ENCODE measurements around the gene ACTR2.

ACTR2 gene

GRCh38 chr2:65300761-65301711 is 73.4 kb downstream of the ACTR2 start:
- TF ChIP-seq TCF12 (IDR thresholded peaks at IDR 0.05; ENCODE audit: low read depth) (no peak), EGR1 (IDR thresholded peaks at IDR 0.05) (no peak), TAF1 (IDR thresholded peaks at IDR 0.05; ENCODE audit: low read depth) (no peak), FOXM1 (IDR thresholded peaks at IDR 0.05; ENCODE audit: borderline replicate concordance, low read depth) (no peak), TEAD4 (IDR thresholded peaks at IDR 0.05) (no peak), RAD21 (IDR thresholded peaks at IDR 0.05; ENCODE audit: low read depth) (no peak), EP300 (IDR thresholded peaks at IDR 0.05; ENCODE audit: borderline replicate concordance) (no peak), CEBPB (IDR thresholded peaks at IDR 0.05) (no peak), ZBTB7A (IDR thresholded peaks at IDR 0.05; ENCODE audit: low read depth) (no peak), CREB1 (IDR thresholded peaks at IDR 0.05; ENCODE audit: low read depth) (no peak), YY1 (IDR thresholded peaks at IDR 0.05; ENCODE audit: low read depth) (no peak), MAX (IDR thresholded peaks at IDR 0.05) (no peak)
- TF ChIP-seq, protein P1, sequence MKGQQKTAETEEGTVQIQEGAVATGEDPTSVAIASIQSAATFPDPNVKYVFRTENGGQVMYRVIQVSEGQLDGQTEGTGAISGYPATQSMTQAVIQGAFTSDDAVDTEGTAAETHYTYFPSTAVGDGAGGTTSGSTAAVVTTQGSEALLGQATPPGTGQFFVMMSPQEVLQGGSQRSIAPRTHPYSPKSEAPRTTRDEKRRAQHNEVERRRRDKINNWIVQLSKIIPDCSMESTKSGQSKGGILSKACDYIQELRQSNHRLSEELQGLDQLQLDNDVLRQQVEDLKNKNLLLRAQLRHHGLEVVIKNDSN (IDR thresholded peaks at IDR 0.05), result no peak
- TF ChIP-seq, protein P2, sequence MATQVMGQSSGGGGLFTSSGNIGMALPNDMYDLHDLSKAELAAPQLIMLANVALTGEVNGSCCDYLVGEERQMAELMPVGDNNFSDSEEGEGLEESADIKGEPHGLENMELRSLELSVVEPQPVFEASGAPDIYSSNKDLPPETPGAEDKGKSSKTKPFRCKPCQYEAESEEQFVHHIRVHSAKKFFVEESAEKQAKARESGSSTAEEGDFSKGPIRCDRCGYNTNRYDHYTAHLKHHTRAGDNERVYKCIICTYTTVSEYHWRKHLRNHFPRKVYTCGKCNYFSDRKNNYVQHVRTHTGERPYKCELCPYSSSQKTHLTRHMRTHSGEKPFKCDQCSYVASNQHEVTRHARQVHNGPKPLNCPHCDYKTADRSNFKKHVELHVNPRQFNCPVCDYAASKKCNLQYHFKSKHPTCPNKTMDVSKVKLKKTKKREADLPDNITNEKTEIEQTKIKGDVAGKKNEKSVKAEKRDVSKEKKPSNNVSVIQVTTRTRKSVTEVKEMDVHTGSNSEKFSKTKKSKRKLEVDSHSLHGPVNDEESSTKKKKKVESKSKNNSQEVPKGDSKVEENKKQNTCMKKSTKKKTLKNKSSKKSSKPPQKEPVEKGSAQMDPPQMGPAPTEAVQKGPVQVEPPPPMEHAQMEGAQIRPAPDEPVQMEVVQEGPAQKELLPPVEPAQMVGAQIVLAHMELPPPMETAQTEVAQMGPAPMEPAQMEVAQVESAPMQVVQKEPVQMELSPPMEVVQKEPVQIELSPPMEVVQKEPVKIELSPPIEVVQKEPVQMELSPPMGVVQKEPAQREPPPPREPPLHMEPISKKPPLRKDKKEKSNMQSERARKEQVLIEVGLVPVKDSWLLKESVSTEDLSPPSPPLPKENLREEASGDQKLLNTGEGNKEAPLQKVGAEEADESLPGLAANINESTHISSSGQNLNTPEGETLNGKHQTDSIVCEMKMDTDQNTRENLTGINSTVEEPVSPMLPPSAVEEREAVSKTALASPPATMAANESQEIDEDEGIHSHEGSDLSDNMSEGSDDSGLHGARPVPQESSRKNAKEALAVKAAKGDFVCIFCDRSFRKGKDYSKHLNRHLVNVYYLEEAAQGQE (IDR thresholded peaks at IDR 0.05; ENCODE audit: low read depth), result no peak

GRCh38 chr2:65305934-65306333 is 78.3 kb downstream of the ACTR2 start:
- TF ChIP-seq RAD21 (IDR thresholded peaks at IDR 0.05; ENCODE audit: low read depth) (no peak), EP300 (IDR thresholded peaks at IDR 0.05; ENCODE audit: borderline replicate concordance) (no peak), CREB1 (IDR thresholded peaks at IDR 0.05; ENCODE audit: low read depth) (no peak), MAX (IDR thresholded peaks at IDR 0.05) (no peak), YY1 (IDR thresholded peaks at IDR 0.05; ENCODE audit: low read depth) (no peak), EGR1 (IDR thresholded peaks at IDR 0.05) (no peak), ZBTB7A (IDR thresholded peaks at IDR 0.05; ENCODE audit: low read depth) (no peak), TCF12 (IDR thresholded peaks at IDR 0.05; ENCODE audit: low read depth) (no peak), FOXM1 (IDR thresholded peaks at IDR 0.05; ENCODE audit: borderline replicate concordance, low read depth) (no peak), TEAD4 (IDR thresholded peaks at IDR 0.05) (no peak)
- TF ChIP-seq, protein P2 (IDR thresholded peaks at IDR 0.05; ENCODE audit: low read depth), result no peak
- TF ChIP-seq, protein P1 (IDR thresholded peaks at IDR 0.05), result no peak

DNA sequence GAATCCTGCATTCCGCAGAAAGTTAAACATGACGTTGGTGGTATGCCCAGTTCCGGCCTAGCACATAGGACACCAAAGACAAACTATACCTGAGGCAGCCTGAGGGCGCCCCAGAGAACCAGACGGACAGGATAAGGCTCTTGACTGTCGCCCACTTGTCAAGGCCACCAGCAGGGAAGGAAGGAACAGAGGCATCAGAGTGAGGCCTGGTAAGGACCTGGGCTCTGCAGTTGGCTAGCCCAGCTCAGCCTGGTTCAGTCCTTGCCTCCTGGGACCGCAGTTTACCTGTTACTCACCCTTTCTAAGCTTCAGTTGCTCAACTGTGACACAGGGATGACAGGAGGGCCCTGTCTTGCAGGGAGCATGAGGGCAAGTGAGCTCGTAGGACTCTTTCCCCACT is 82.1 kb downstream of the ACTR2 start:
- no peak for TF ChIP-seq NFIC (IDR thresholded peaks at IDR 0.05)
- no peak for TF ChIP-seq EP300 (IDR thresholded peaks at IDR 0.05; ENCODE audit: borderline replicate concordance)
- TF ChIP-seq, protein P2 (IDR thresholded peaks at IDR 0.05; ENCODE audit: low read depth), result no peak
- no peak for TF ChIP-seq CREB1 (IDR thresholded peaks at IDR 0.05; ENCODE audit: low read depth)
- TF ChIP-seq, protein P1 (IDR thresholded peaks at IDR 0.05), result no peak
- TF ChIP-seq TAF1 (IDR thresholded peaks at IDR 0.05; ENCODE audit: low read depth), result no peak
- TF ChIP-seq MAX (IDR thresholded peaks at IDR 0.05), result no peak
- TF ChIP-seq RAD21 (IDR thresholded peaks at IDR 0.05; ENCODE audit: low read depth), result no peak
- no peak for TF ChIP-seq YY1 (IDR thresholded peaks at IDR 0.05; ENCODE audit: low read depth)
- no peak for TF ChIP-seq ZBTB7A (IDR thresholded peaks at IDR 0.05; ENCODE audit: low read depth)
